Lung (tissue), 12 donors: ENCODE measurements around the gene POFUT1. TPM values are rescaled to one million over a fixed set of nuclear protein-coding genes. Genes with fewer than 3 reads are reported as not detected.
"Not testable (repeated sequence)": the region's sequence is repeated elsewhere in the genome, so short reads cannot be mapped to it uniquely, and the experiment has no call there.

Source experiments
- ATAC-seq: fragments of 200-7000 bp; cut with Tn5 transposase; one replicate; pipeline ENCODE4 v1.9.1; 2020; ENCODE audit warnings: moderate number of reproducible peaks; ENCODE audit not compliant: insufficient read depth, low FRiP score
- DNase-seq, 3 donors: peaks; one replicate each; pipeline ENCODE4 v3.0.0-alpha.2; 2013 to 2017
- H3K27ac ChIP-seq, 2 donors: one replicate each; pipeline ENCODE4 v1.5.1; 2013; ENCODE audit warnings: mild to moderate bottlenecking in 2 of 2, moderate library complexity in 2 of 2, control low read depth in 1 of 2, inconsistent platforms in 1 of 2, low read depth in 1 of 2, low read length in 1 of 2
- H3K27me3 ChIP-seq, 3 donors: one replicate each; pipeline ENCODE4 v1.5.1; 2013; ENCODE audit warnings: low read length in 2 of 3; ENCODE audit not compliant: control insufficient read depth in 3 of 3, insufficient read depth in 3 of 3
- H3K36me3 ChIP-seq, 4 donors: one replicate each; pipeline ENCODE4 v1.5.1; 2013; ENCODE audit warnings: low read length in 4 of 4, mild to moderate bottlenecking in 1 of 4, moderate library complexity in 1 of 4; ENCODE audit not compliant: control insufficient read depth in 4 of 4, insufficient read depth in 4 of 4
- H3K4me1 ChIP-seq, 5 donors: one replicate each; pipeline ENCODE4 v1.5.1; 2013; ENCODE audit warnings: low read length in 5 of 5, mild to moderate bottlenecking in 2 of 5, moderate library complexity in 1 of 5; ENCODE audit not compliant: control insufficient read depth in 5 of 5, insufficient read depth in 5 of 5
- H3K4me3 ChIP-seq: one replicate; pipeline ENCODE4 v1.5.1; 2013; ENCODE audit warnings: mild to moderate bottlenecking, control low read depth, moderate library complexity
- H3K9ac ChIP-seq, 2 donors: one replicate each; pipeline ENCODE4 v1.5.1; 2013; ENCODE audit warnings: low read length in 2 of 2, control low read depth in 1 of 2; ENCODE audit not compliant: insufficient read depth in 1 of 2
- H3K9me3 ChIP-seq, 4 donors: one replicate each; pipeline ENCODE4 v1.5.1; 2013; ENCODE audit warnings: low read length in 3 of 4, mild to moderate bottlenecking in 1 of 4, moderate library complexity in 1 of 4; ENCODE audit not compliant: control insufficient read depth in 4 of 4, insufficient read depth in 3 of 4
- WGBS, 2 donors: extraction: QIAGEN DNeasy Blood & Tissue Kit; methylation state at CpG; one replicate each; pipeline ENCODE4 v1.1.7; 2013; 5-methylcytosine and 5-hydroxymethylcytosine counted together
- polyA plus RNA-seq, 2 donors: library from polyadenylated mRNA; stranded (reverse); fragments of 200-250 nt; gene quantifications; one replicate each; pipeline ENCODE4 v1.2.1, GENCODE V29; 2013
- total RNA-seq, 2 donors: library from RNA; depleted of rRNA in 1 of 2; stranded (reverse); fragments of >200 nt in 1 of 2; gene quantifications; one replicate each; pipeline ENCODE4 v1.2.1, GENCODE V29; 2014 to 2021
- TF ChIP-seq, protein P1 (sequence below): IDR thresholded peaks from 2 replicates; pipeline ENCODE4 v1.5.1; 2012; ENCODE audit warnings: mild to moderate bottlenecking; ENCODE audit errors: control extremely low read depth, extremely low read depth
- donor health status: control.
- donor health status: control.
- donor health status: Bipolar disorder and iron deficiency.
- donor health status: healthy.
- donor health status: DM: yes; HTN: yes; CAD: no.

The POFUT1 gene
- total and polyA plus RNA-seq, 4 donors = 9.0 to 37.1 (median 21.7) TPM

DNA sequence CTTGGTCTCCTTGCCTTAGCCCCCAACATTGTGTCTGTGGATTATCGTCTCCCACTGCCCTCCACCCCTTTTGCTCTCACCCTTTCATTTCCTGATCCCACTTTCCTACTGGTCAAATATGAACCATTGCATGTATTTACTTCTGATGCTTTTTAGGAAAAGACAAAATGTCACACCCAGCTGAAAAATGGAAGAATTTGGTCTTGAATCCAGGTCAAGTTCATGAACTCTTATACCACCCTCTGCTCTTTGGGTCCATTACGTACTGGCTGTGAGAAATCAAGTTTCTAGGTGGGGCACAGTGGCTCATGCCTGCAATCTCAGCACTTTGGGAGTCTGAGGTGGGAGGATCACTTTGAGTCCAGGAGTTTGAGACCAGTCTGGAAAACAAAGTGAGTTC lies 54.0 kb downstream of the POFUT1 start:
- no peaks in the 10 kb centered on the region for H3K27me3 ChIP-seq
- H3K36me3 ChIP-seq = no peaks in the 10 kb centered on the region
- H3K9me3 ChIP-seq = no peaks in the 10 kb centered on the region
- 84% methylated on average over 2 of the region's 2 CpGs for WGBS, 2 donors
- H3K9ac ChIP-seq = no peak overlapping the region
- TF ChIP-seq, protein P1, sequence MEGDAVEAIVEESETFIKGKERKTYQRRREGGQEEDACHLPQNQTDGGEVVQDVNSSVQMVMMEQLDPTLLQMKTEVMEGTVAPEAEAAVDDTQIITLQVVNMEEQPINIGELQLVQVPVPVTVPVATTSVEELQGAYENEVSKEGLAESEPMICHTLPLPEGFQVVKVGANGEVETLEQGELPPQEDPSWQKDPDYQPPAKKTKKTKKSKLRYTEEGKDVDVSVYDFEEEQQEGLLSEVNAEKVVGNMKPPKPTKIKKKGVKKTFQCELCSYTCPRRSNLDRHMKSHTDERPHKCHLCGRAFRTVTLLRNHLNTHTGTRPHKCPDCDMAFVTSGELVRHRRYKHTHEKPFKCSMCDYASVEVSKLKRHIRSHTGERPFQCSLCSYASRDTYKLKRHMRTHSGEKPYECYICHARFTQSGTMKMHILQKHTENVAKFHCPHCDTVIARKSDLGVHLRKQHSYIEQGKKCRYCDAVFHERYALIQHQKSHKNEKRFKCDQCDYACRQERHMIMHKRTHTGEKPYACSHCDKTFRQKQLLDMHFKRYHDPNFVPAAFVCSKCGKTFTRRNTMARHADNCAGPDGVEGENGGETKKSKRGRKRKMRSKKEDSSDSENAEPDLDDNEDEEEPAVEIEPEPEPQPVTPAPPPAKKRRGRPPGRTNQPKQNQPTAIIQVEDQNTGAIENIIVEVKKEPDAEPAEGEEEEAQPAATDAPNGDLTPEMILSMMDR = no peak
- H3K4me3 ChIP-seq = no peak overlapping the region
- DNase-seq = no peak
- no peak for ATAC-seq
- no peaks in the 10 kb centered on the region for H3K4me1 ChIP-seq
- no peak overlapping the region for H3K27ac ChIP-seq

DNA sequence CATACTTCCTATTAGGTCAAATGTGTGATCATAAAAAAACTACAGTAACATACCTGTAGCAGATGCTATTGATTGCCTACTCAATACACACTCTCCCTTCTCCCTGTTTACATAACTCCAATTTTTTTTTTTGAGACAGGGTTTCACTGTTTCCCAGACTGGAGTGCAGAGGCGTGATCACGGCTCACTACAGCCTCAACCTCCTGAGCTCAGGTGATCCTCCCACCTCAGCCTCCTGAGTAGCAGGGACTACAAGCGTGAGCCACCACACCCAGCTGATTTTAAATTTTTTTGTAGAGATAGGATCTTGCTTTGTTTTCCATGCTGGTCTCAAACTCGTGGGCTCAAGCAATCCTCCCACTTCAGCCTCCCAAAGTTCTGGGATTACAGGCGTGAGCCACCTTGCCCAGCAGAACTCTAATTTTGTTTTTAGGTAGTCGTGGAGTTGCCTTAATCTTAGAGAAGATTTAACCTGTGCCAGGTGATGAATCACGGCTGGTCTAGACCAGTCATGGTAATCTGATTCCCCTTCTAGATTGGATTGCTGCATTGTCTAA lies 55.8 kb downstream of the POFUT1 start:
- Histone ChIP-seq H3K9ac (no peak overlapping the region), H3K4me1 (no peaks in the 10 kb centered on the region), H3K27ac (no peak overlapping the region), H3K4me3 (no peak overlapping the region), H3K36me3 (no peaks in the 10 kb centered on the region), H3K27me3 (no peaks in the 10 kb centered on the region), H3K9me3 (no peaks in the 10 kb centered on the region)
- TF ChIP-seq, protein P1 = no peak
- WGBS, 2 donors = 81 to 89% methylated on average over 7 of the region's 7 CpGs
- DNase-seq = no peak
- no peak for ATAC-seq

DNA sequence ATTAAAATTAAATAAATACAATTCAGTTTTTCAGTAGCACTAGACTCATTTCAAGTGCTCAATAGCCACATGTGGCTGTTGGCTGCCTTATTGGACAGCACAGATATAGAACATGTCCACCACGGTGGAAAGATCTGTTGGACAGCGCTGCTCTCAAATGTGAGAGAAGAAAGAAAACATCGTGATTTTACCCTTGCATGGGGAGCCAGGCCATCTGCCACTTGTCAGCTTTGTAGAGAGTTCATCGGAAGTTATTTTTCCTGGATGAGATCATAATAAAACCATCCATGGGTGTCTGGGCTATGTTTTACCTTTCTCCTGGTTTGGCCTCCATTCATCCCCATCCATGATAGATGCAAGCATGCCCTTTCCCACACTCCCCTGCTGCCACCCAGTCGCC lies 63.9 kb downstream of the POFUT1 start:
- 80 to 87% methylated on average over 5 of the region's 5 CpGs for WGBS, 2 donors
- DNase-seq = no peak
- H3K9me3 ChIP-seq = no peaks in the 10 kb centered on the region
- no peak overlapping the region for H3K27ac ChIP-seq
- no peak overlapping the region for H3K4me3 ChIP-seq
- H3K9ac ChIP-seq = no peak overlapping the region
- TF ChIP-seq, protein P1 = no peak
- no peaks in the 10 kb centered on the region for H3K4me1 ChIP-seq
- no peak for ATAC-seq
- no peaks in the 10 kb centered on the region for H3K27me3 ChIP-seq
- no peaks in the 10 kb centered on the region for H3K36me3 ChIP-seq

DNA sequence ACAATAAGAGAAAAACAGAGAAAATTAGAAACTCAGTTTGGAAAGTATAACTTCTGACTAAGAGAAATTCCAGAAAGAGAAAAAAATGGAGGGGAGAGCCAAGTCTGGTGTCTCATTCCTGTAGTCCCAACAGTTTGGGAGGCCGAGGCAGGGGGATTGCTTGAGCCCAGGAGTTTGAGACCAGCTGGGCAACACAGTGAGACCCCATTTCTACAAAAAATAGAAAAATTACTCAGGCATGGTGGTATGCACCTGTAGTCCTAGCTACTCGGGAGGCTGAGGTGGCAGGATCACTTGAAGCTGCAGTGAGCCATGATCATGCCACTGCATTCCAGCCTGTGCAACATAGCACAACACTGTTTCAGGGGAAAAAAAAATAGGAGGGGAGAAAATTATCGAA lies 66.7 kb downstream of the POFUT1 start:
- WGBS, 2 donors = 90 to 94% methylated on average over 3 of the region's 3 CpGs
- ATAC-seq (no peak), DNase-seq (no peak)
- Histone ChIP-seq H3K36me3 (no peaks in the 10 kb centered on the region), H3K4me3 (no peak overlapping the region), H3K27ac (no peak overlapping the region), H3K4me1 (peaks cover 0 to 10% (median 7%) of the 10 kb centered on the region in 5 donors), H3K9ac (no peak overlapping the region), H3K27me3 (no peaks in the 10 kb centered on the region), H3K9me3 (no peaks in the 10 kb centered on the region)
- TF ChIP-seq, protein P1 = no peak

DNA sequence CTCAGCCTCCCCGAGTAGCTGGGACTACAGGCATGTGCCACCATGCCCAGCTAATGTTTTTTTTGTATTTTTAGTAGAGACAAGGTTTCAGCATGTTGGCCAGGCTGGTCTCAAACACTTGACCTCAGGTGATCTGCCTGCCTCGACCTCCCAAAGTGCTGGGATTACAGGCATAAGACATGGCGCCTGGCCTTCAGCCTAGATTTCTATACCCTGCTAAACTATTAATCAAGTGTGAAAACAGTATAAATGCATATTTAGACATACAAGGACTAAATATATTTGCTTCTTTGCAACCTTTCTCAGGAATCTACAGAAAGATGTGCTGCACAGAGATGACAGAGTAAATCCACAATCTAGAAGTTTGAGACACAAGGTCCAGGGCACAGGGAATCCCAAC lies 67.5 kb downstream of the POFUT1 start:
- not testable (repeated sequence) for H3K27ac ChIP-seq, DNase-seq, H3K4me1 ChIP-seq, H3K27me3 ChIP-seq, H3K9ac ChIP-seq, ATAC-seq, H3K36me3 ChIP-seq, H3K9me3 ChIP-seq, H3K4me3 ChIP-seq
- 92 to 95% methylated on average over 3 of the region's 3 CpGs for WGBS, 2 donors
